HUES48 (cell line): ENCODE measurements around the gene SLC6A20.

Experiments
- H3K27ac ChIP-seq: one replicate; pipeline ENCODE4 v1.7.0; 2013; ENCODE audit warnings: low read depth, low read length, inconsistent platforms
- H3K27me3 ChIP-seq: 2 replicates; pipeline ENCODE4 v1.6.1; 2013; ENCODE audit warnings: mild to moderate bottlenecking, low read length; ENCODE audit not compliant: control insufficient read depth, insufficient read depth
- H3K36me3 ChIP-seq: 2 replicates; pipeline ENCODE4 v1.6.1; 2013; ENCODE audit warnings: low read length; ENCODE audit not compliant: control insufficient read depth, insufficient read depth
- H3K4me1 ChIP-seq: 2 replicates; pipeline ENCODE4 v1.6.1; 2013; ENCODE audit warnings: mild to moderate bottlenecking, low read length; ENCODE audit not compliant: control insufficient read depth, insufficient read depth
- H3K4me3 ChIP-seq: 2 replicates; pipeline ENCODE4 v1.5.1; 2013; ENCODE audit warnings: mild to moderate bottlenecking, low read depth, low read length
- H3K9ac ChIP-seq: 2 replicates; pipeline ENCODE4 v1.6.1; 2013; ENCODE audit warnings: mild to moderate bottlenecking, low read depth, low read length, moderate library complexity
- H3K9me3 ChIP-seq: 2 replicates; pipeline ENCODE4 v1.6.1; 2013; ENCODE audit warnings: low read length; ENCODE audit not compliant: control insufficient read depth, insufficient read depth

The SLC6A20 gene

DNA sequence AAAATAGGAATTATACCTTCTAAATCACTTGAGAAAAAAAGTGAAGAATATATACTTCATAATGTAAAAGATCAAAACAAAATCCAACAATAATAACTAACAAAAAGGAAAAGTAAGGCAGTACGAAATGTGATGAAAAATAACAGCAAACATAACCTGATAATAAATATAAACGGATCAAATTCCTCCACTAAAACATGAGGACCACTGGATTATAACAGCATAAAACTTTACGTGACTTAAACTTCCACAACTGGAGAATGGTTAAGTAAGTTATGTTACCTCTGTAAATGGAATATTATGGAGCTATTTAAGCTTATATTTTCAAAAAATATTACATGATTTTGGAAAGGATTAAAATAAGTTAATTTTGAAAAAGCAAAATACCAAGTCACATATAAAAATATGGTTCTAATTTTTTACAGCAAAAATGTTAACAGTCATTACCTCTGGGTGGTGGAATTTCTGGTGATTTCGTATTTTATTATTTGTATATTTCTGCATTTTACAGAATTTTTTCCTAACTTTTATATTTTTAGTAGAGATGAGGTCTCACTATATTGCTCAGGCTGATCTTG, 7.0 kb downstream of the SLC6A20 start:
- no peak overlapping the region for H3K4me3 ChIP-seq
- H3K4me1 ChIP-seq, result no peaks in the 10 kb centered on the region
- peaks cover 18% of the 10 kb centered on the region for H3K27me3 ChIP-seq
- H3K27ac ChIP-seq, result no peak overlapping the region
- no peaks in the 10 kb centered on the region for H3K36me3 ChIP-seq
- H3K9me3 ChIP-seq, result 0 out of 2 replicates have a peak, but pooled peaks cover 4% of the 10 kb centered on the region
- no peak overlapping the region for H3K9ac ChIP-seq

DNA sequence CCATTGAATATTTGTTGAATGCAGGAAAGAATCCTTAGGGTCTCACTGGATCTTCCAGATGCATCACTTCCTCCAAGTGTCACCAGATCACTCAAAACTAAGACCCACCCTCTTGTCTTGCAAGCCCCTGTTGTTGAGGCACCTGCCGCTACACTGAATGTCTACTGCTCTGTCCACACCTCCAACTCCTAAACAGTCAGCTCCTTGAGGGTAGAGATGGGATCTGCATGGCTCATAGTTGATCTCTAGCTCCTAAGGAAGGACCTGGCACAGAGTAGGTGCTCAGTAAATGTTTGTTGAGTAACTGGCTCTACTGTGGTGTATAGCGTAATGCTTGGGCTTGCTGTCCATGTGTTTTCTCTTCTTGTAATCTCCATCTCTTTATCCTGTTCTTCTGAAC, 8.8 kb downstream of the SLC6A20 start:
- Histone ChIP-seq H3K9me3 (0 out of 2 replicates have a peak, but pooled peaks cover 4% of the 10 kb centered on the region), H3K36me3 (no peaks in the 10 kb centered on the region), H3K4me1 (no peaks in the 10 kb centered on the region), H3K9ac (no peak overlapping the region), H3K27ac (no peak overlapping the region), H3K4me3 (no peak overlapping the region), H3K27me3 (peaks cover 1% of the 10 kb centered on the region)

DNA sequence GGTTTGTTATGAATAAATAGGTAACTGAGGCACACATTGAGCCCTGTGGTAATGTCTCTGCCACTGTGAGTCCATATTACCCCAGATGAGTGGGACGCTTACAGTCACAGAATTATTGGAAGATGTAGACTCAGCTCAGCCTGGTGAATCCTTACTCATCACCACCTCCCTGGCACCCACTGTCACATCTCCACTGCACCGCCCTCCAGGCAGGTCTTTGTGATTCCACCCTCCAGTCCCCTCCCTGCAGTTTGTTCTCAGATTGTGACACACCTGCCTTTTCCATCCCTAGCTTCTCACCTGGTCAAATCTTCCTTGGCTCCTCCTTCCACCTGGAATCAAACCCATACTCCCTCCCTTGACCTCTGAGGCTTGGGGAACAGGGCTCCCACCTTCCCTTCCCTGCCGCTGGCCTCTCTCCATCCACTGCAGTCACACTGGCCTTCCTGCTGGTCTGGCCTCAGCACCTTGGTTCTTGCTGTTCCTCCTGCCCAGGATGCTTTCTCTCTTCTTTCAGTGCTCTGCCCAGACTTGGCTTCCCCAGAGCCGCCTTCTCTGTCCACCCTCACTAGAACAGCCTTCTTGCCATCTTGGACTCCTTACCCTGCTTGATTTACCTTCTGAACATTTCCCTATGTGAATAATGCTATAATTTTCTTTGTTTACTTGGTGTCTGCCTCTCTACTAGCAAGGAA, 9.4 kb downstream of the SLC6A20 start:
- H3K4me3 ChIP-seq, result no peak overlapping the region
- no peaks in the 10 kb centered on the region; the same call in 1 of the 2 replicates for H3K27me3 ChIP-seq
- no peaks in the 10 kb centered on the region for H3K36me3 ChIP-seq
- H3K9ac ChIP-seq, result no peak overlapping the region
- H3K27ac ChIP-seq, result no peak overlapping the region
- no peaks in the 10 kb centered on the region for H3K4me1 ChIP-seq
- H3K9me3 ChIP-seq, result 0 out of 2 replicates have a peak, but pooled peaks cover 4% of the 10 kb centered on the region

DNA sequence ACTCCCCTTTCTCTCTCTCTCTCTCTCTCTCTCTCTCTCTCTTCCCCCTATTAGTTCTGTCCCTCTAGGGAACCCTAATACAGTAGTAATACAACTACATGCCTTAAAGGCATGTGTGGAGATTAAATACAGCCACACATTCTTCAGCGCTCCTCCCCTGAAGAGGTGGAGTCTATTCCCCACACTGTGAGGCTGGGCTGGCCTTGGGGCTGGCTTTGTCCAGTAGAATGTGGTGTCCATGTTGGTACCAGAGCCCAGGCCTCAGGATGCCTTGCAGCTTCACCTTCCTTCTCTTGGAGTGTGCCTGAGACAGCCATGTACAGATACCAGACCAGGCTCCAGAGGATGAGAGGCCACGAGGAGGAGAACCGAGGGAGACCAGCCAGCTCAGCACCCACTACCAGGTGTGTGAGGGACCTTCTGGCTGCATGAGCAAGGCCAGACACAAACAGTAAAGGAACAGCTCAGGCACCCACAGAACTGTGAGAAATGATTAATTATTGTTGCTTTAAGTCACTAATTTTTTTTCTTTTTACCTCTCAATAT, 10.7 kb downstream of the SLC6A20 start:
- Histone ChIP-seq H3K4me1 (no peaks in the 10 kb centered on the region), H3K9ac (no peak overlapping the region), H3K4me3 (no peak overlapping the region), H3K27ac (no peak overlapping the region), H3K27me3 (no peaks in the 10 kb centered on the region), H3K9me3 (0 out of 2 replicates have a peak, but pooled peaks cover 4% of the 10 kb centered on the region), H3K36me3 (no peaks in the 10 kb centered on the region)

GRCh38 chr3:45783667-45784066, 12.7 kb downstream of the SLC6A20 start:
- no peaks in the 10 kb centered on the region for H3K36me3 ChIP-seq
- H3K27me3 ChIP-seq, result no peaks in the 10 kb centered on the region
- no peaks in the 10 kb centered on the region for H3K4me1 ChIP-seq
- H3K9ac ChIP-seq, result no peak overlapping the region
- no peaks in the 10 kb centered on the region for H3K9me3 ChIP-seq
- H3K27ac ChIP-seq, result no peak overlapping the region
- H3K4me3 ChIP-seq, result no peak overlapping the region

DNA sequence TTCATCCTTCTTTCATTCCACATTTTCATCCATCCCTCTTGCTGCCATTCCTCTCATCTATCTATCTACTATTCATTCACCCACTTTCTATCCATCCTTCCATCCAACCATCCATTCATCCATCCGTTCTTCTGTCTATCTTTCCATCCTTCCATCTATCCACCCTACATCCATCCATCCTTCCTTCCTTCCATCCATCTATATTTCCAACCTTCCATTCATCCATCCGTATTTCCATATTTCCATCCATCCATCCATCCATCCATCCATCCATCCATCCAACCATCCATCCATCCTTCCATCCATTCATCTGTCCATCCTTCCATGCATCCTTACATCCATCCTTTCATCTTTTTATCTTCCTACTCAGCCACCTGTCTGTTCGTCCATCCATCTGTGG, 14.0 kb downstream of the SLC6A20 start:
- Histone ChIP-seq H3K9ac (no peak overlapping the region), H3K4me3 (no peak overlapping the region), H3K27ac (no peak overlapping the region), H3K9me3 (no peaks in the 10 kb centered on the region), H3K4me1 (no peaks in the 10 kb centered on the region), H3K27me3 (no peaks in the 10 kb centered on the region), H3K36me3 (no peaks in the 10 kb centered on the region)

GRCh38 chr3:45781841-45782240, 14.5 kb downstream of the SLC6A20 start:
- Histone ChIP-seq H3K9me3 (no peaks in the 10 kb centered on the region), H3K27ac (no peak overlapping the region), H3K27me3 (no peaks in the 10 kb centered on the region), H3K9ac (no peak overlapping the region), H3K4me3 (no peak overlapping the region), H3K4me1 (no peaks in the 10 kb centered on the region), H3K36me3 (no peaks in the 10 kb centered on the region)

DNA sequence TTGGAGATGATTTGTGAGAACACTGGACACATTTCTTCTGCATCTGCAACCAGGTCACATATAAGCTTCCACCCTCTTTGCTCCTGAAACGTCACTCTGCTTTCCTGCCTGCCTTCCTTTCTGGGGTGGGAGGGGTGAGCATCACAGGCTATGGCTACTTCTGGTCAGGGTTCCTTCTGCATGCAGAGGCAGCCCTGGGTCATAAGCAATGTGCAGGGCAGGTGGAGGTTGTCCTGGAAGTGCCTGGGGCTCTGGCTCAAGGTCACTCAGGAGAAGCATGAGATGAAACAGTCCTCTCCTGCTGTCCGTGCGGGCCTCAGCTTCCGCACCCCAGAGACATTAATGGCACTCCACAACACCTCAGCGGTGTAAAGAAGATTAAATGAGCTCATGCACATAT, 15.1 kb downstream of the SLC6A20 start:
- no peaks in the 10 kb centered on the region for H3K4me1 ChIP-seq
- H3K27me3 ChIP-seq, result no peaks in the 10 kb centered on the region
- no peak overlapping the region for H3K4me3 ChIP-seq
- H3K9ac ChIP-seq, result no peak overlapping the region
- no peaks in the 10 kb centered on the region for H3K36me3 ChIP-seq
- H3K9me3 ChIP-seq, result no peaks in the 10 kb centered on the region
- no peak overlapping the region for H3K27ac ChIP-seq

DNA sequence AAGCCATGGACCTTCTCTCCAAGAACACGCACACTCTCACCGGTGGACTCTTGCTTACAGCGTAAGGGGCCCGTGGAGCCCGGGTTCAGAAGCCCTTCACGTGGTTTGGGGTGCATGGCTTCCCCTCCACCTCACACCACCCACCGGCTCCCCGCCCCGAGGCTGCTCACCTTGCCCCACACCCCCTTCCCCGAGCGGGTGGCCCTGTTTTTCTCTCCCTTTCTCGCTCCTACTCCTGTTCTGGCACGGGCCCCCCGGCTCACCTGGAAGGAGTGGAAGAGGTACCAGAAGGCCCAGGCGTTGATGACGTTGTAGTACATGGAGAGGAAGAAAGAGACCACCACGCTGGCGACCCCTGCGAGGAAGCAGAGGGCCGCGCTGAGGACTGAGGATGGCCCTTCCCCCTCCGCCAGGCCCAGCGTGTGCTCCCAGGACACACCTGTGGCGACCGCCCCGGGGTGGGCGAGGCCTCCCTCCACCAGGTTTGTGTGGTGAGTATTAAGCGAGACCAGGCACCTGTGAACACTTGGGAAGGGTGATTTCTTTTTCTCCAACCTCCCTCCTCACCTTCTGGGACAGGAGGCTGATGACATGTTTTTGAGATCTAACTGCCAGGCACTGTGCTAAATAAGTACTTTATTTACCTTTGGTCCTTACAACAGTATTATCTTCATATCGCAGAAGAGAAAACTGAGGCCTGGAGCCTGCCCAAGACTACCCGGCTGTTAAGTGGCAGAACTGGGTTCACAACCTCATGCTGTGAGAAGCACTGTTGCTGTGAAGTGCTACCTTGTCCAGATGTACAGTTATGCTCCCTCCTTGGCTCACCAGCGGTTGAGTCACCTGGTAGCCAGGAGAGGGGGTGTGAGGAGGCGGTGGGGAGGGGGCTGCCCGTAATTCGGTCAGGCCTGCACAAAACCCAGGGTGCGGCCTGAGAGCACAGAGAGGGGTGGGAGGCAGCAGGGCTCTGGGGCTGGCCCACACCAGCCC, 16.3 kb downstream of the SLC6A20 start:
- Histone ChIP-seq H3K9ac (no peak overlapping the region), H3K27me3 (no peaks in the 10 kb centered on the region), H3K27ac (no peak overlapping the region), H3K9me3 (no peaks in the 10 kb centered on the region), H3K4me1 (no peaks in the 10 kb centered on the region), H3K36me3 (no peaks in the 10 kb centered on the region), H3K4me3 (no peak overlapping the region)

DNA sequence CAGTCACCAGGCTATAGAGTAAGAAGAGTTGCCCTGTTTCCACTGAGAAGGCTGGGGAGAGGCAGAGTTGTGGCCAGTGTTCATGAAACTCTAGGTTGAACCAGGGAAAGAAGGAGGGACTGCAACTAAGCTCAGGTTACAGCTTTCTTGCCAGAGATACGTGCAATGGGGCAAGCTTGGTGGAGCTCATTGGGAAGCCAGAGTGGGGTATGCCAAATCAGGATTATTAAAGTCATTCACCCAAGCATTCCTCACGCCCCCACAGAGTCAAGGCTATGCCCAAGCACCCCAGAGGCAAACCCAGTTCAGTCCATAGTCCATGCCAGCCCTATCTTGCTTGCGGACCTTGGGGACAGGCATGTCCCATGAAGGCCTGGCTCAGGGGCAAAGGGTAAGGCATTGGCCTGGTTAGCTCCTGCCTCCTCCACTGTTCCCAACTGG, 17.6 kb downstream of the SLC6A20 start:
- no peaks in the 10 kb centered on the region for H3K27me3 ChIP-seq

More for the DNA sequence above, 17.6 kb downstream of the SLC6A20 start:
- Histone ChIP-seq H3K9ac (no peak overlapping the region), H3K9me3 (no peaks in the 10 kb centered on the region), H3K4me3 (no peak overlapping the region), H3K27ac (no peak overlapping the region), H3K36me3 (no peaks in the 10 kb centered on the region), H3K4me1 (peaks cover 3% of the 10 kb centered on the region; the same call in 1 of the 2 replicates)
